Activated T-helper 1 cell treated with anti-CD3 and anti-CD28 coated beads, Interleukin-12 subunit alpha, Interleukin-12 subunit beta, Interleukin-2, Interleukin-4 antibody, amounts not matched to agents 30 ng/mL and 10 ng/mL and 1 ng/mL, durations not matched to agents 14 hours and 24 hours and 36 hours (primary cell): Measurements from ENCODE around the gene ESAM. TPM values are rescaled to one million over a fixed set of nuclear protein-coding genes. Genes with fewer than 3 reads are reported as not detected.

ENCODE experiments used
- total RNA-seq: library from RNA; stranded (reverse); gene quantifications from 2 replicates; pipeline ENCODE4 v1.2.3, GENCODE V29; 2022

ESAM gene
- total RNA-seq, 1 donor from 2014 or later, result 0.52 TPM

Other genes starting within 250 kb of the ESAM start
- not detected in 2 replicates for gene OR8B12, start 218.6 kb downstream of the ESAM start, total RNA-seq
- gene OR8A1, start 192.3 kb downstream of the ESAM start, total RNA-seq, result not detected in 2 replicates
- gene PANX3, start 150.9 kb downstream of the ESAM start, total RNA-seq, result not detected in 2 replicates
- 35.1 and 35.4 TPM in 2 replicates for gene TBRG1, start 139.4 kb downstream of the ESAM start, total RNA-seq
- 4.9 and 5.2 TPM in 2 replicates for gene SIAE, start 88.6 kb downstream of the ESAM start, total RNA-seq
- 1.7 and 2.4 TPM in 2 replicates for gene SPA17, start 88.4 kb downstream of the ESAM start, total RNA-seq
- 3.9 and 6.1 TPM in 2 replicates for gene NRGN, start 22.3 kb downstream of the ESAM start, total RNA-seq
- gene VSIG2, start 10.0 kb downstream of the ESAM start, total RNA-seq, result not detected in 2 replicates
- 8.9 and 9.7 TPM in 2 replicates for gene MSANTD2, start 38.1 kb upstream of the ESAM start, total RNA-seq
- gene ROBO3, start 103.1 kb upstream of the ESAM start, total RNA-seq, result 4.5 and 5.5 TPM in 2 replicates
- not detected in 2 replicates for gene ROBO4, start 135.6 kb upstream of the ESAM start, total RNA-seq
- not detected in 2 replicates for gene HEPN1, start 157.0 kb upstream of the ESAM start, total RNA-seq
- gene HEPACAM, start 173.8 kb upstream of the ESAM start, total RNA-seq, result not detected in 2 replicates
- 3.1 and 3.4 TPM in 2 replicates for gene CCDC15, start 191.9 kb upstream of the ESAM start, total RNA-seq